ENCODE data around the gene ATG9A. TPM values are rescaled to one million over a fixed set of nuclear protein-coding genes. Genes with fewer than 3 reads are reported as not detected.

The ATG9A gene
- total RNA-seq, 1 donor from 2014 or later = 78.2 TPM

- no peak for TF ChIP-seq CTCF (IDR thresholded peaks at IDR 0.05; ENCODE audit: borderline replicate concordance)
- Histone ChIP-seq H3K27me3 (ENCODE audit: low read depth) (no peaks in the 10 kb centered on the region), H3K4me1 (peaks cover 23% of the 10 kb centered on the region), H3K9me3 (replicated peaks) (no peaks in the 10 kb centered on the region), H3K27ac (replicated peaks) (no peak overlapping the region), H3K4me3 (no peak overlapping the region), H3K36me3 (peaks cover 49% of the 10 kb centered on the region)
- intact Hi-C loops (cut with micrococcal nuclease) = no loop called here
- DNase-seq = peak; percentile 24
Observed at GRCh38 chr2:219182331-219183150, 46.9 kb downstream of the ATG9A start.

DNA sequence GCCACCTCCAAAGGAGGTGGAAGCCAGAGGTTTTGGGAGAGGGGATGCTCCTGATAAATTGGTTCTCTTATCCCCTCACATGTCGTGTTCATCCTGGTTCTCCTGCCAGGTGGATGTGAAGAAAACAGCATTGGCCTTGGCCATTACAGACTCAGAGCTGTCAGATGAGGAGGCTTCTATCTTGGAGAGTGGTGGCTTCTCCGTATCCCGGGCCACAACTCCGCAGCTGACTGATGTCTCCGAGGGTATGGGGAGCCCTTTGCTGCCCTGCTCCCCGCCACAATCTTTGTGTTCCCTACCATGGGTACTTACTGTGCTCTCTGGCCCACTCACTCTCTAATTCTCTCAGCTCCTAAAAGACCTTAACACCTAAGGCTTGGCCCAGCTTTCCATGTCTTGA lies 47.9 kb downstream of the ATG9A start:
- H3K4me3 ChIP-seq = no peak overlapping the region
- H3K9me3 ChIP-seq (replicated peaks) = no peaks in the 10 kb centered on the region
- DNase-seq = no peak
- no peak for TF ChIP-seq CTCF (IDR thresholded peaks at IDR 0.05; ENCODE audit: borderline replicate concordance)
- H3K27me3 ChIP-seq (ENCODE audit: low read depth) = no peaks in the 10 kb centered on the region
- H3K36me3 ChIP-seq = peaks cover 49% of the 10 kb centered on the region
- intact Hi-C loops (cut with micrococcal nuclease) = no loop called here
- H3K27ac ChIP-seq (replicated peaks) = no peak overlapping the region
- peaks cover 33% of the 10 kb centered on the region for H3K4me1 ChIP-seq

DNA sequence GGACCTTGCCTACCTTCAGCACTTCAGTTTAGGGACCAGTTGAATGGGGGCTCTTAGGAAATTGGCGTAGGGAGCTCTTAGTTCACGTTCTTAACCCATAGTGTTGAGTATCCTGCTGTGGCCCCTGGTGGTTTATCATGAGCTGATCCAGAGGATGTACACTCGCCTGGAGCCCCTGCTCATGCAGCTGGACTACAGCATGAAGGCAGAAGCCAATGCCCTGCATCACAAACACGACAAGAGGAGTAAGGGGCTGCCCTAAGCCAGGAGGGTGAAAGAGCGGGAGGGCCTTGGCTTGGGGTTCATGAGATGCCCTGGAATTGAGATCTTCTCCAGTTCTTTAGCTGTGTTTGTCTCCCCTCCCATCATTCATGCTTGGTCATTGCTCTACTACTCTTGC lies 48.5 kb downstream of the ATG9A start:
- no peak for DNase-seq
- no peaks in the 10 kb centered on the region for H3K27me3 ChIP-seq (ENCODE audit: low read depth)
- peaks cover 49% of the 10 kb centered on the region for H3K36me3 ChIP-seq
- H3K4me1 ChIP-seq = peaks cover 39% of the 10 kb centered on the region
- H3K9me3 ChIP-seq (replicated peaks) = no peaks in the 10 kb centered on the region
- TF ChIP-seq CTCF (IDR thresholded peaks at IDR 0.05; ENCODE audit: borderline replicate concordance) = no peak
- H3K27ac ChIP-seq (replicated peaks) = no peak overlapping the region
- no peak overlapping the region for H3K4me3 ChIP-seq
- intact Hi-C loops (cut with micrococcal nuclease) = no loop called here

DNA sequence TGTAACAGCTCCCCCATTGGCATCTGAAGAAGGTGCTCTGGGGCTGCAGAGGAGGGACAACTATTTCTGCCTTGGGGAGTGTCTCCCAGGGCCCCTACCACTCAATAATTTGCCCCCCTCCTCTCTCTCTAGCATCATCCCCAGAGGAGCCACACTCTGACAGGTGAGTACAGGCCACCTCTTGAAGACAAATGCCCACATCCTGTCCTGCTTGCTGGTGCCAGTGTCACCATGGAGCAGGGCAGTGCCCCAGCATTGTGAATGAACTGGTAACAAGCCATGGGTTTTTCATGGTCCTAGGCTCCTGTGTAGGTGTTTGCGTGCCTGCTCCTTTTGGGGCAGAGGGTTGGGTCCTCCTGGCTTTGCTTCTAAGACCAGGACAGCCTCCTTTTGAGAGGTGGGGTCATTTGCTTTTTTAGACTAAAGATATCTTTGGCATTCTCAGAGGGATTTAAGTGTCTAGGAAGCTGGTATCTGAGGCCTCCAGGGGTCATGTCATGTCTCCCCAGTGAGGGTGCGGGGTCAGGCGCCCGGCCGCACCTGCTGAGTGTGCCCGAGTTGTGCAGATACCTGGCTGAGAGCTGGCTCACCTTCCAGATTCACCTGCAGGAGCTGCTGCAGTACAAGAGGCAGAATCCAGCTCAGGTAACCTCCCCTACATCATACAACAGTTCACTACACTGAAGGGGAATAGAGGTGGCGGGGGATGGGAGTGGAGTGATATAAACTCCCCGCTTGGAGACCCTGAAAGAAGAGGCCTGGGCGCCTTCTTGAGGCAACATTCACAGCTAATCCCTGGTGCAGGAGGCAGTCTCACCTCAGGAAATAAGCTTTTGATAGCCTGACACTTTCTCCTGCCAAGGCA lies 49.6 kb downstream of the ATG9A start:
- Histone ChIP-seq H3K36me3 (peaks cover 56% of the 10 kb centered on the region), H3K4me3 (peak overlapping the region; percentile 88)

More for the DNA sequence above, 49.6 kb downstream of the ATG9A start:
- no peak for DNase-seq
- TF ChIP-seq CTCF (IDR thresholded peaks at IDR 0.05; ENCODE audit: borderline replicate concordance) = no peak
- H3K4me1 ChIP-seq = peaks cover 50% of the 10 kb centered on the region
- H3K9me3 ChIP-seq (replicated peaks) = no peaks in the 10 kb centered on the region
- H3K27ac ChIP-seq (replicated peaks) = no peak overlapping the region
- no peaks in the 10 kb centered on the region for H3K27me3 ChIP-seq (ENCODE audit: low read depth)
- intact Hi-C loops (cut with micrococcal nuclease) = no loop called here
